Endometrial microvascular endothelial cells (primary cell): ENCODE results near the gene NAA80. TPM values are rescaled to one million over a fixed set of nuclear protein-coding genes. Genes with fewer than 3 reads are reported as not detected.

ENCODE experiments used
- in situ Hi-C: cut with HindIII; loops from 2 replicates; pipeline ENCODE4 v1.10.0; 2017; ENCODE audit warnings: low sequenced_read_pairs, low pct_unique_long_range_greater_than_20kb; ENCODE audit errors: inconsistent ontology term
- total RNA-seq: library from RNA; depleted of rRNA; stranded (reverse); fragments of >200 nt; gene quantifications from one replicate; pipeline ENCODE4 v1.2.3, GENCODE V29; 2015; ENCODE audit errors: inconsistent ontology term

The NAA80 gene
- total RNA-seq, result 11.2 TPM

DNA sequence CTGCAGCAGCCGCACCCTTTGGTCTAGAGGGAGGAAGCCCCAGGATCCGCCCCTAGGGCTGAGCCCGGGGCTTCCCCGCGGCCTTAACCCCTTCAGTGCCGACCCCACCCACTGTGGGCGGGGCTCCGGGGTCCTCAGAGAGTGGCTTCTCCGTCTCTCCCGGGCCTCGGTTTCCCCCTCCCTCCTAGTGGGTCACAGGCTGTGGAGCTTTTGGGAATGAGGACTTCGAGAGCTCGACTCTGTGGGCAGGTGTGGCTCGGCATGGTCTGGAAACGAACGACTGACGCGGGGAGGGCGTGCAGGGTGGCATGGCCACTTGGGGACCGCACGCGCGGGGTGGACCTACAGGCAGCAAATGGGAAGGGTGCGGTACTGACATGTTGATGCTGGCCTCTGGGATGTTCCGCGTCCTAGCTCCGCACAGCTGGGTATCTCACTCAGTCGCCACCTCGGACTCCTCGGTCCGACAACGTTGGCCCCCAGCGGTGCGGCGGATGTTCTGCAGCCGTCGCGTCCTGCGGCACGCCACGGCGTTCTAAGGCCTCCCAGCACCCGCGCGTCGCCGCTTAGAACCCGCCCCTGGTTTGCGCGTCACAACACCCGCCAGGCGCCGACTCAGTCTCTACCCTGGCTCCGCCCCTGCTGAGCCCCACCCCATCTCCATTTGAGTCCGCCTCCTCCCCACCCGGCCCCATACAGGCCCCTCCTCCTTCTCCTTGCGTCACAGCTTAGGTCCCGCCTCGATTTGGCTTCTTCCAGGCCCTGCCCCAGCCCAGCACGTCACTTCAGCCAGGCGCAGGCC lies at the start of gene NAA80, which contains the start of gene HYAL3:
TSS of gene NAA80 (minus strand) at position 570 of the 802 bp plus-strand sequence. CDS start 1,942 bp downstream, outside the sequence.
TSS of gene HYAL3 (minus strand) at position 570 of the 802 bp plus-strand sequence. CDS start 3,803 bp downstream, outside the sequence.
- in situ Hi-C loops, result no loop called here

DNA sequence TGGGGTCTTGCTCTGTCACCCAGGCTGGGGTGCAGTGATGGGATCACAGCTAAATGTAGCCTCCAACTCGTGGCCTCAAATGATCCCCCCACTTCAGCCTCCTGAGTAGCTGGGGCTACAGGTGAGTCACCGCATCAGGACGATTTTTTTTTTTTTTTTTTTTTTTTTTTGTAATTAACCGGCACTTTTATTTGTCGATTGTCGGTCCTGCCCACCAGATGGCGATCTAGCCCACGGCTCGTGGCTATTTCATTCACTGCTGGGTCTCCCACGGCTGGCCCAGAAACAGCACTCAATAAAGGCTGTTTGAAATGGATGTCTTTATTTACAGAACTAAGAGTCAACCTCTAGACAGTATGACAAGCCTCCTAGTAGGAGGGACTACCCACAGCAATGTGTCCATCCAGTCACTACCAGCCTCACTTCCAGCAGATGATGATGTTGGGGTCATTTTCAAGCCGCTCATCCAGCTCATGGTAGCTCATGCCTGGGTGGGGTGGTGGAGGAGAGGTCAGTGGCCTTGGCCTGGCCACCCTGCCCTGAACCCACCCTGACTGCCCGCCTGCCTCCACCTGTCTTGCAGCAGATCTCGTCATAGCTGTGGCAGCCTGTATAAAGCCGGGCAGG lies 48.1 kb upstream of the NAA80 start:
- in situ Hi-C loops, result no loop called here

DNA sequence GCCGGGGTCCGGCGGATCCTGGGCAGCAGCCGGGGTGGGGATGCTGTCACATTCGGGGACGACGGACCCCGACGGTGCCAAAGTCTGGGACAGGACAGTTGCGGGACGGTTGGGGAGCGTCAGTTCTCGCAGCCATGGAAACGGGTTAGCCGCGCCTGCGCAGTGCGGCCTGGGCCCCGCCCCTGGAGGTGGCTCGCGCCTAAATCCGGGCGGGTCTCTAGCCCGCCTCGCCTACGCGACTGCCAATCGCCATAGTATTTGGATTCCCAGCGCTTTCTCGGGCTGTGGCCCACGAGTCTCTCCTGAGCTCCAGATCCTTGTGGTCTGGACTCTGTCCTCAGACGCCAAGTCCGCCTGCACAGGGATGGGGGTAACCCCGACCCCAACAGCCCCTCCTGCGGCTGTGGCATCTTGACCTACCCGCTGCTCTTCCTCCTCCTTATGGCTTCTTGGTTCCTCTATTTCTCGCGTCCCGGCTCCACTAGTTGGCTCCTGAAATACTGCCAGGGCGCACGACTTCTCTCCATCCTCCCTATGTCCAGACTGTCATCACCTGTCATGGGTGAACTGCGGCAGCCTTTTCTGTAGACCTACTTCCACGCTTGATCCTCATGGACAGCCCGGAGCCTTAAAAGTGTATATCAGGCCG lies 46.5 kb upstream of the NAA80 start, which contains the start of gene ZMYND10:
TSS of gene ZMYND10 (minus strand) at position 147 of the 649 bp plus-strand sequence. CDS start 153 bp downstream, outside the sequence.
- in situ Hi-C loops, result no loop called here

- in situ Hi-C loops, result no loop called here
Observed at GRCh38 chr3:50345008-50345407, 45.8 kb upstream of the NAA80 start.

- in situ Hi-C loops, result no loop called here
Observed at GRCh38 chr3:50342813-50343633, 43.8 kb upstream of the NAA80 start.

GRCh38 chr3:50341996-50342650 lies 42.9 kb upstream of the NAA80 start:
- in situ Hi-C loops, result no loop called here

- in situ Hi-C loops, result no loop called here
Observed at GRCh38 chr3:50341537-50341936, 42.3 kb upstream of the NAA80 start.

GRCh38 chr3:50340448-50341329 lies 41.5 kb upstream of the NAA80 start, which contains the start of gene RASSF1:
RASSF1 (minus strand) TSS chr3:50340836; CDS start chr3:50340805, 31 bp downstream.
- in situ Hi-C loops, result no loop called here

DNA sequence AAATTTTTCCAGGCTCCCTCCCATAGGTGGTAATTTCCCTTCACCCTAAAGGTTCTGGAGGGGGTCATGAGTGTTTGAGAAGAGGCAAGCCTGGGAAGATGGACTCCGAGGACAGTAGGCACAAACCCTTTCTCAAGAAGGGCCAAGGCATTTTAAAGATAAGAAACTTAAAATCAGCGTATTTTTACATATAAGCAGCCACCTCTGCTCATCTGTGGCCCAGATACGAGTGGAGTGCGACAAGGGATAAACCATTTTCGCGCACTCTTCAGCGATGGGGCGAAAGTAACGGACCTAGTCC lies 40.9 kb upstream of the NAA80 start:
- in situ Hi-C loops, result no loop called here

- in situ Hi-C loops, result loop anchor here (10.0 kb wide), 1 partner anchor 95 kb away; no protein-coding TSS in a partner anchor
Observed at GRCh38 chr3:50339485-50340146, 40.4 kb upstream of the NAA80 start.

DNA sequence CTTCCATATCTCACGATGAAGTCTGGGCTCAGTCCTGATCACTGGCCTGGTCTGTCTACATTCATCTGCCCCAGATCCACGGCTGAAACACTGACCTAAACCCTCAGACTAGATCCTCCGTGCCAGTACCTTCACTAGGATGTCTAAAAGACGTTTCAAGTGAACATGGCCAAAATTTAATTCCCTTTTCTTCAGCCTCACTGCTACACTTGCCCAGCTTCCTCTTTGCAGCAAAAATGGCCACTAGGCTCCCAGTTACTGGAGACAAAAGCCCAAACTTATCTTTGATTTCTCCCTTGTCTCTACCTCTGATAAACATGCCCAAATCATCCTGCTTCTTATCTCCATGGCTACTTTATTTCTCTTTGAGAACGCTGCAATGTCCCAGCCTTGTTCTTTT lies 39.8 kb upstream of the NAA80 start:
- in situ Hi-C loops, result loop anchor here (10.0 kb wide), 1 partner anchor 94 kb away; no protein-coding TSS in a partner anchor

GRCh38 chr3:50337175-50337861 lies 38.1 kb upstream of the NAA80 start:
- in situ Hi-C loops, result loop anchor here (10.0 kb wide), 1 partner anchor 93 kb away; no protein-coding TSS in a partner anchor

DNA sequence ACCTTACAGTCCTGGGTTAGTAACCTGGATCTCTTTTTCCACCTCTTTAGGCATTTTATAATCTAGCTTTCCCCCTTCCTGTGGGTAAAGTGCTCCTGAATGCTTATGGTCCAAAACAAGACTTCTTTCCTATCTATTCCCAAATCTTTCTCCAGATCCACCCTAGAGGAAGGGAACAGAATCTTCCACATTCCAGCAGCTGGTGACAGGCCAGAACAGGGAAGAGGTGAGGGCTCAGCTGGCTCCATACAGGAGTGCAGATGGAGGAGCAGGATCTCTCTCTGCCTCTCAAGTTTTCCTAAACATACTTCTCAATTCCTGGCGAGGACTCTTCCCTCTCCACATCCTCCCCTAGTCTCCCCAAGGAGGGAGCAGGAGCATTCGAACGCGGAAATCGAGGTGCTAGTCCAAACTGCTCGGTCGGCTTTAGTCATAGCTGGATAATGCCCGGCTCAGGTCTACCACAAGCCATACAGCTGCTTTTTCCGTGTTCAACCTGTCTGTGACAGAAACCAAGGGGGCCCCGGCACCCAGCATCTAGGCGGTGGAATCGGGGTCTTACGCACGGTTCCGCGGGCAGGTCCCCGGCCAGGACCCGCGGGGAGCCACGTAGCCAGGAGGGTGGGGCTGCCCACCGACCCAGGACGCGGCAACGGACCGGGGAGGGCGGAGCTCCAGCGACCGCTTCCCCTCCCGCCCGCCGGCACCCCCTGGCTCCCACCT lies 37.4 kb upstream of the NAA80 start:
- in situ Hi-C loops, result loop anchor here (10.0 kb wide), 1 partner anchor 92 kb away; no protein-coding TSS in a partner anchor

DNA sequence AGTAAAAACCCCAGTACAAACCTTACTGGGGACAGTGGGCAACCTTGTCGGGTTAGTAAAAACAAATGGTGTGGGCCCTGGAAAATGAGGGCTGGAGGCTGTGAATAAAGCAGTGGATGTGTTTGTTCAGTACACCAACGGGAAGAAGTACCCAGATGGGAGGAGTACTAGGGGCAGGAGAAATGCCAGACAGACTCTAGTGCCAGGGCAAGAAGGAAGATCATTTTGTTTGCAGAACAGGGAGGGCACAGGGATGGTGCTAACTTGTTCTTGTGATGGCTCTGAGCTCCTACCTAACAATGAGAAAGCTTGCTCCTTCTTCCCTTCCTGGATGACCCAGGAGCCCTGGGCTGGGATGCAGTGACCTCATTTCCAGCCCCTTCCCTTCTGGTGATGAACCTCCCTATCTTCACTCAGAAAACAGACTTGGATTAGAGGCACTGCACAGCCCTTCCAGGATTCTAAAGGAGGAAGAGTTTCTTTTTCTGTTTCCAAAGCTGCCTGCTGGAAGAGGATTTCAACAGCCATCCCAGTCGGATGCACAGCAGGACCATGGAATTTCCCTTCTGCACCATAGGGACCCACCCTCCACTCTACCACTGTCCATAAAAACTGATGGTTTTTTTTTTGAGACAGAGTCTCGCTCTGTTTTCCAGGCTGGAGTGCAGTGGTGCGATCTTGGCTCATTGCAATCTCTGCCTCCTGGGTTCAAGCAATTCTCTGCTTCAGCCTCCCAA lies 35.3 kb upstream of the NAA80 start:
- in situ Hi-C loops, result loop anchor here (10.0 kb wide), 1 partner anchor 90 kb away; no protein-coding TSS in a partner anchor
